Trophoblast cell (in vitro differentiated cells and primary cell): ENCODE measurements around the gene AARS2.

Source experiments
- DNase-seq, 2 donors: peaks; one replicate each; pipeline ENCODE4 v3.0.0-alpha.2; 2016
- H2AFZ ChIP-seq: 2 replicates; pipeline ENCODE4 v1.6.1; 2013; ENCODE audit warnings: low read length, moderate library complexity, mild to moderate bottlenecking; ENCODE audit not compliant: insufficient read depth, poor library complexity
- H2AK5ac ChIP-seq: 2 replicates; pipeline ENCODE4 v1.6.1; 2013; ENCODE audit warnings: mild to moderate bottlenecking, low read length
- H2BK120ac ChIP-seq: 2 replicates; pipeline ENCODE4 v1.6.1; 2013; ENCODE audit warnings: low read length, mild to moderate bottlenecking, moderate library complexity; ENCODE audit not compliant: insufficient read depth, poor library complexity
- H2BK12ac ChIP-seq: 2 replicates; pipeline ENCODE4 v1.6.1; 2013; ENCODE audit warnings: mild to moderate bottlenecking, low read length, moderate library complexity
- H2BK5ac ChIP-seq: 2 replicates; pipeline ENCODE4 v1.6.1; 2013; ENCODE audit warnings: low read length, low read depth, moderate library complexity, mild to moderate bottlenecking; ENCODE audit not compliant: poor library complexity
- H3K14ac ChIP-seq: 2 replicates; pipeline ENCODE4 v1.6.1; 2013; ENCODE audit warnings: mild to moderate bottlenecking, low read length
- H3K18ac ChIP-seq: 2 replicates; pipeline ENCODE4 v1.6.1; 2013; ENCODE audit warnings: mild to moderate bottlenecking, low read length
- H3K23ac ChIP-seq: 2 replicates; pipeline ENCODE4 v1.6.1; 2013; ENCODE audit warnings: low read length
- H3K27ac ChIP-seq: 2 replicates; pipeline ENCODE4 v1.5.1; 2013; ENCODE audit warnings: low read depth, mild to moderate bottlenecking, inconsistent platforms, low read length, moderate library complexity
- H3K27me3 ChIP-seq: 2 replicates; pipeline ENCODE4 v1.6.1; 2013; ENCODE audit warnings: inconsistent platforms, mild to moderate bottlenecking, low read length, moderate library complexity; ENCODE audit not compliant: insufficient read depth
- H3K36me3 ChIP-seq, 2 experiments: 1 replicate in 1 of 2; 2 replicates in 1 of 2; pipeline ENCODE4 v1.6.1; 2013; ENCODE audit warnings: low read length in 2 of 2, mild to moderate bottlenecking in 2 of 2, moderate library complexity in 1 of 2; ENCODE audit not compliant: insufficient read depth in 2 of 2, control insufficient read depth in 1 of 2
- H3K4ac ChIP-seq: 2 replicates; pipeline ENCODE4 v1.6.1; 2013; ENCODE audit warnings: low read depth, mild to moderate bottlenecking, low read length, moderate library complexity
- H3K4me1 ChIP-seq, 2 experiments: 1 replicate in 1 of 2; 2 replicates in 1 of 2; pipeline ENCODE4 v1.6.1; 2013; ENCODE audit warnings: low read length in 2 of 2, mild to moderate bottlenecking in 2 of 2, moderate library complexity in 1 of 2; ENCODE audit not compliant: insufficient read depth in 2 of 2, control insufficient read depth in 1 of 2
- H3K4me2 ChIP-seq: 2 replicates; pipeline ENCODE4 v1.6.1; 2013; ENCODE audit warnings: inconsistent platforms, mild to moderate bottlenecking, low read length, moderate library complexity
- H3K4me3 ChIP-seq: 2 replicates; pipeline ENCODE4 v1.5.1; 2013; ENCODE audit warnings: mild to moderate bottlenecking, low read depth, low read length, inconsistent platforms
- H3K79me1 ChIP-seq: one replicate; pipeline ENCODE4 v1.6.1; 2013; ENCODE audit warnings: low read length
- H3K79me2 ChIP-seq: 2 replicates; pipeline ENCODE4 v1.6.1; 2013; ENCODE audit warnings: low read length, mild to moderate bottlenecking; ENCODE audit not compliant: control insufficient read depth, insufficient read depth, poor library complexity
- H3K9ac ChIP-seq: 2 replicates; pipeline ENCODE4 v1.6.1; 2013; ENCODE audit warnings: mild to moderate bottlenecking, low read length
- H3K9me3 ChIP-seq: 2 replicates; pipeline ENCODE4 v1.6.1; 2013; ENCODE audit warnings: low read depth, mild to moderate bottlenecking, control low read depth, inconsistent platforms, low read length; ENCODE audit not compliant: insufficient read depth
- H4K12ac ChIP-seq: 2 replicates; pipeline ENCODE4 v1.6.1; 2013; ENCODE audit warnings: low read depth, mild to moderate bottlenecking, low read length, moderate library complexity
- H4K8ac ChIP-seq: 2 replicates; pipeline ENCODE4 v1.6.1; 2013; ENCODE audit warnings: low read depth, mild to moderate bottlenecking, low read length, moderate library complexity
- H4K91ac ChIP-seq: one replicate; pipeline ENCODE4 v1.6.1; 2013; ENCODE audit warnings: low read depth, mild to moderate bottlenecking, low read length, moderate library complexity
- WGBS: extraction: QIAGEN DNeasy Blood & Tissue Kit; methylation state at CpG from one replicate; pipeline ENCODE4 v1.1.7; 2013; ENCODE audit warnings: missing lambda C conversion rate; ENCODE audit not compliant: insufficient read length, insufficient coverage; ENCODE audit errors: extremely low coverage; 5-methylcytosine and 5-hydroxymethylcytosine counted together

The AARS2 gene

DNA sequence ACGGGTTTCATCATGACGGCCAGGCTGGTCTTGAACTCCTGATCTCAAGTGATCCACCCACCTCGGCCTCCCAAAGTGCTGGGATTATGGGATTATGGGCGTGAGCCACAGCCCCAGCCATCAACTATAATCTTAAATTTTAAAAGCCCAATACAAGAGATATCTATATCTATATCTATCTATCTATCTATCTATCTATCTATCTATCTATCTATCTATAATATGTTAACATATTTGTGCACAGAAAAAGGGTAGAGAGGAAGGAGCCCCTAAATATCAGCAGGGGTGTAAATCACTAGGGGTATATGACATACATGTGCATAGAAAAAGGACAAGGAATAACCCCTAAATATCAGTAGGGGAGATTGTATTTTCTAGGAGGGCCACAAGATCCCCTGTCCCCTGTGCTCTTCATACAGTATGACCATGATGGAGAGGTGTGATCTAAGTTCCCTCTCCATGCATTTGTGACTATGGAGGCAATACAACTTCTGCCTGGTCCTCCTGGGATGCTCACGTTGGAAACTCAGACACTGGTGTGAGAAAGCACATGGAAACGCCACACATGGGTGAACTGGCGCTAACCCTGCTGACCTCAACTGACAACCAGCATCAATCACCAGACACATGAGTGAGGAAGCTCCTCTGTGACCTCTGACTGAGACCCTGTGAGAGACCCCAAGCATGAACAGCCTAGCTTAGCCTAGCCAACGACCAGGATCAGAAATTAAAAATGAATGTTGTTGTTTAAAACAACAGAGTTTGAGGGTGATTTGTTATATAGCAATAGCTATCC, 28.1 kb upstream of the AARS2 start:
- no peaks in the 10 kb centered on the region for H3K9me3 ChIP-seq
- H2BK5ac ChIP-seq, result no peak overlapping the region
- H3K27ac ChIP-seq, result no peak overlapping the region
- DNase-seq, result no peak
- no CpG with 5 or more reads among the region's 8 CpGs for whole genome bisulfite sequencing
- H3K4me1 ChIP-seq, result no peaks in the 10 kb centered on the region
- H3K36me3 ChIP-seq, result no peaks in the 10 kb centered on the region
- no peak overlapping the region for H3K4me2 ChIP-seq
- H3K4ac ChIP-seq, result no peak overlapping the region
- H3K79me1 ChIP-seq, result no peaks in the 10 kb centered on the region
- H2AFZ ChIP-seq, result no peak overlapping the region
- H3K4me3 ChIP-seq, result no peak overlapping the region
- no peak overlapping the region for H4K8ac ChIP-seq
- H3K18ac ChIP-seq, result no peak overlapping the region
- H3K27me3 ChIP-seq, result peaks cover 3% of the 10 kb centered on the region
- H4K12ac ChIP-seq, result no peak overlapping the region
- H2AK5ac ChIP-seq, result no peak overlapping the region
- no peak overlapping the region for H2BK120ac ChIP-seq
- H3K14ac ChIP-seq, result no peak overlapping the region
- no peaks in the 10 kb centered on the region for H3K79me2 ChIP-seq
- no peak overlapping the region for H2BK12ac ChIP-seq
- H3K23ac ChIP-seq, result no peak overlapping the region
- no peak overlapping the region for H4K91ac ChIP-seq
- no peak overlapping the region for H3K9ac ChIP-seq

DNA sequence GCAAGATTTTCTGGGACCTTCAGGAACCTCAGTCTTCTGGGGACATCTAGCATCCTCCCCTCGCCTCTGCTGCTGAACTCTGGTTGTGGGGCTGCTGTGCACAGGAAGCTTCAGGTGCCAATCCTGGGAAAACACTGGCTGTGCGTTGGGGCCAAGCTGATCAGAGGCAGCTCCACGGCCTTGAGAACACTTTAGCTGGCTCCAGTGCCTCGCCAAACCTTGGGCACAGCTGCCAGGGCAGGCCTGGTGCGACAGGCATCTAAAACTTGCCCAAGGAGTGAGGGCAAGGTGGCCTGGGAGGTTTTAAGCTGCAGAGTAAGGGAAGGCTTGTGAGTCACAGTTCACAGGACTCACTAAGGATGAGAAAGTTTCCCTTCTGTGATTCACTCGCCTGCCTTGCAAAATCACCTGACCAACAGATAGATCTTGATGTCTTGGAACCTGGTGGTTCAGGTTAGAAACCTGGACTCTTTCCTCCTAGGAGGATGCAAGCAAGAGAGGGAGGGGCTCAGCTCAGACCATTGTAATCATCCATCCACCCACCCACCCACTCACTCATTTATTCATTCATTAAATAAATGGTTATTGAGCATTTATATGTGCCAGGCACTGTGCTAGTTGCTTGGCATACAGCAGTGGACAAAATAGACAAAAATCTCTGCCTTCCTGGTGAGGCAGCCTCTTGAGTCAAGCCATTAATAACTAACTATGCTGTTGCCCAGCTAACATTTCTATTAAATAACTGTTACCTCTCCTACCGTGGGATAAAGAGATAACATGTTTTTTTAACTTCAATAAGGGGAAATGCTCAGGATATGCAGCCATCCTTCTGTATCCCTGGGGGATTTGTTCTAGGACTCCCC, 26.8 kb upstream of the AARS2 start:
- no peaks in the 10 kb centered on the region for H3K79me1 ChIP-seq
- H3K4me2 ChIP-seq, result no peak overlapping the region
- no peak overlapping the region for H2AK5ac ChIP-seq
- DNase-seq, result peak; percentile 50 to 58
- H3K27me3 ChIP-seq, result peaks cover 3% of the 10 kb centered on the region
- no peak overlapping the region for H3K9ac ChIP-seq
- H3K9me3 ChIP-seq, result no peaks in the 10 kb centered on the region
- H3K79me2 ChIP-seq, result no peaks in the 10 kb centered on the region
- no peaks in the 10 kb centered on the region for H3K36me3 ChIP-seq
- no peak overlapping the region for H2BK12ac ChIP-seq
- H4K12ac ChIP-seq, result no peak overlapping the region
- H3K4me3 ChIP-seq, result no peak overlapping the region
- H2BK5ac ChIP-seq, result no peak overlapping the region
- H3K27ac ChIP-seq, result no peak overlapping the region
- no peak overlapping the region for H3K4ac ChIP-seq
- no peak overlapping the region for H2BK120ac ChIP-seq
- no peak overlapping the region for H4K91ac ChIP-seq
- H4K8ac ChIP-seq, result no peak overlapping the region
- no peak overlapping the region for H3K14ac ChIP-seq
- no peak overlapping the region for H2AFZ ChIP-seq
- no peak overlapping the region for H3K18ac ChIP-seq
- no peak overlapping the region for H3K23ac ChIP-seq
- H3K4me1 ChIP-seq, result no peaks in the 10 kb centered on the region
- WGBS, result no CpG with 5 or more reads among the region's 7 CpGs

DNA sequence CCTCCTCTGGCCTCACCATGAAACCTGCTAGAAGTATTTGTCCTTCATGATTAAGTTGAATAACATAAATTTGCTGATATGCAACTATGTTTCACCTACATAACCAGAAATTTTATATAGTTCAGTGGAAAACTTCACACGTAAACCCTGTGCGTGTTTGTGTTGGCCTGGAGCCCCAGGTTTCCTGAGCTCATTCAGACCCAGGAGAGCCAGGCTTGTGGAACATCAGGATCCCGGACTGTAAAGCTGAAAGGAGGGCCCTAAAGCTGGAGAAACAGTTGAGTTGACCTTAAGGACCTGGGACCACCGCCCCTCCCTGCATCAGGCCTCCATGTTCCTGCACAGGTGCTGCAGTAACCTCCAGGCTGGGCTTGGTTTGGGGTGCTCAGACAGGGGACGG, 26.2 kb upstream of the AARS2 start:
- Histone ChIP-seq H2BK120ac (no peak overlapping the region), H3K23ac (no peak overlapping the region), H2AFZ (no peak overlapping the region), H3K27ac (no peak overlapping the region), H3K9ac (no peak overlapping the region), H3K36me3 (no peaks in the 10 kb centered on the region), H4K8ac (no peak overlapping the region), H3K9me3 (no peaks in the 10 kb centered on the region), H2AK5ac (no peak overlapping the region), H3K4ac (no peak overlapping the region), H3K14ac (no peak overlapping the region), H2BK5ac (no peak overlapping the region), H3K79me2 (no peaks in the 10 kb centered on the region), H3K18ac (no peak overlapping the region), H4K12ac (no peak overlapping the region), H3K27me3 (peaks cover 3% of the 10 kb centered on the region), H3K4me2 (no peak overlapping the region), H3K4me1 (no peaks in the 10 kb centered on the region), H4K91ac (no peak overlapping the region), H3K4me3 (no peak overlapping the region), H2BK12ac (no peak overlapping the region), H3K79me1 (no peaks in the 10 kb centered on the region)
- WGBS, result no CpG with 5 or more reads among the region's 5 CpGs
- DNase-seq, result no peak

DNA sequence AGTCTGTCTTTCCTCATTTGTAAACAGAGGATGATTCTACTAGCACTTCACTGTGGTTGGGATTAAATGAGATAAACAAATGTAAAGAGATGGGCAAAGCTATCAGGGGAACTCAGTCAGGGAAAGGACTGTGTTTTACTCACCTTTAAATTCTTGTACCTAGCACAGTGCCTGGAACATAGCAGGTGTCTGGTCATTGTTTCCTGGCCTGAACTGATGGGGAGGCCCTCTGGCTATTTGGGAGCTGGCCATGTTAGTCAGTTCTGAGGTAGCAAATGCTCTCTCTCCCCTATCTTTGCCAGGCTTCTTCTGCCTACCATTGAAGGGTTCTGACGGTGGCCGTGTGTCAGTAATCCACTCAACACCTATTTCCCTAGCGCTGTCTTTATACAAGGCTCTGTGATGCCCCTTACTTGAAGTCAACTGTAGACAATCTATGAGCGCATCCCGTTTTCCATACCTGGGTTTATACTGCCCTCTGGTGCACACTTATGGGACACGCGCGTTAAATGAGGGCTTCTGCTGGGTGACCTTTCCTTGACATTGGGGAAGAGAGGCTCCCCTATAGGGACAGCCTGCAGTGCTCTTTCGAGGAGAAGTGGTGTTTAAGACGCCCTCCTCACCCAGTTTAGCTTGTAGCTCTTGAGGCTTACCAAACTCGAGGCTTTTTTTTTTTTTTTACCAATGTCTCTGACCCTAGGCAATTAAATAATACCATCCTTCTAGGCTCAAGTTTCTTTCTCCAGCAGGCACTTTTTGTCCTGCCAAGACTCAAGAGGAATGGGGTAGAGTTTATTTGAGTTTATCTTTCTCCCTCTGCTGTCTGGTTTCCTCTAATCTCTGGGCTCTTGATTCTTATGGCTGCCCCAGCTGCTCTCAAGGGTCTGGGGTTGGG, 25.3 kb upstream of the AARS2 start:
- Histone ChIP-seq H3K14ac (no peak overlapping the region), H2BK5ac (no peak overlapping the region), H3K9me3 (no peaks in the 10 kb centered on the region), H2BK12ac (no peak overlapping the region), H3K4me1 (no peaks in the 10 kb centered on the region), H3K18ac (no peak overlapping the region), H3K36me3 (no peaks in the 10 kb centered on the region), H3K23ac (no peak overlapping the region), H2BK120ac (no peak overlapping the region), H3K79me2 (no peaks in the 10 kb centered on the region), H3K27me3 (peaks cover 5% of the 10 kb centered on the region), H2AK5ac (no peak overlapping the region), H3K4me2 (no peak overlapping the region), H3K4ac (no peak overlapping the region), H3K4me3 (no peak overlapping the region), H3K27ac (no peak overlapping the region), H4K8ac (no peak overlapping the region), H4K12ac (no peak overlapping the region), H4K91ac (no peak overlapping the region), H3K9ac (no peak overlapping the region), H3K79me1 (no peaks in the 10 kb centered on the region), H2AFZ (no peak overlapping the region)
- DNase-seq, result peak; percentile 52 to 86
- no CpG with 5 or more reads among the region's 11 CpGs for WGBS
